HepG2 (cell line): ENCODE results near the gene OTUD7B. TPM values are rescaled to one million over a fixed set of nuclear protein-coding genes. Genes with fewer than 3 reads are reported as not detected.
A peak's percentile ranks its signal among the peaks of the same experiment; 100 is the strongest.

Experiments
- ATAC-seq: fragments of 200-7000 bp; cut with Tn5 transposase; 3 replicates; pipeline ENCODE4 v1.9.1; 2020; ENCODE audit warnings: mild to moderate bottlenecking, moderate library complexity
- BruUV-seq: library from RNA; stranded (reverse); fragments of 400-500 nt; replicated peaks from 2 replicates; lab custom pipeline; 2021; lab: Mats Ljungman, UMichigan
- CTCF ChIA-PET: fragments of 300-600 bp; formaldehyde crosslinking; extraction: SDS; loops from one replicate; lab custom pipeline; 2021; ENCODE audit warnings: low total read pairs, inconsistent platforms, low intra/inter-chr PET ratio; lab: Yijun Ruan, JAX
- POLR2A ChIA-PET: fragments of 350-600 bp; sonication (Branson Sonifier 250); formaldehyde crosslinking; loops from one replicate; lab custom pipeline; 2020; ENCODE audit warnings: antibody characterized with exemption, inconsistent platforms; lab: Yijun Ruan, JAX
- DNase-seq: peaks from one replicate; pipeline ENCODE4 v3.0.0-alpha.2; 2015; ENCODE audit warnings: low spot score
- FAIRE-seq: peaks from 3 replicates; lab custom pipeline; 2011; peaks lifted over from hg19 to GRCh38; lab: Jason Lieb, UNC
- H2AFZ ChIP-seq: one replicate; pipeline ENCODE4 v1.6.1; 2011; ENCODE audit warnings: low read length, inconsistent platforms
- H3K27ac ChIP-seq: fragments of 300-600 bp; 3 replicates; pipeline ENCODE4 v1.8.0; 2011; ENCODE audit warnings: mixed run types, mild to moderate bottlenecking, mixed read lengths, low read length, inconsistent platforms; ENCODE audit not compliant: insufficient read depth; ENCODE audit errors: extremely low read length
- H3K27me3 ChIP-seq, 2 experiments: fragments of 200-600 bp in 1 of 2; 2 replicates in 1 of 2; 3 replicates in 1 of 2; pipeline versions ENCODE4 v1.6.0 to v1.8.0; 2011; ENCODE audit warnings: low read length in 2 of 2, mild to moderate bottlenecking in 2 of 2, moderate library complexity in 2 of 2, inconsistent platforms in 1 of 2; ENCODE audit not compliant: insufficient read depth in 2 of 2, control insufficient read depth in 1 of 2
- H3K36me3 ChIP-seq, 2 experiments: fragments of 200-600 bp in 1 of 2; replicated peaks in 1 of 2; 2 replicates in 1 of 2; 3 replicates in 1 of 2; pipeline versions ENCODE4 v1.5.1 to v1.8.0; 2011; ENCODE audit warnings: low read length in 2 of 2, inconsistent platforms in 1 of 2; ENCODE audit not compliant: insufficient read depth in 2 of 2, control insufficient read depth in 1 of 2
- H3K4me1 ChIP-seq: 2 replicates; pipeline ENCODE4 v1.5.1; 2012; ENCODE audit warnings: low read length, inconsistent platforms; ENCODE audit not compliant: insufficient read depth
- H3K4me2 ChIP-seq: 2 replicates; pipeline ENCODE4 v1.6.0; 2011; ENCODE audit warnings: low read depth, low read length, inconsistent platforms
- H3K4me3 ChIP-seq, 3 experiments: fragments of 200-600 bp in 1 of 3; sonication (generic), shearing (Covaris generic) in 1 of 3; replicated peaks in 1 of 3; 2 replicates each; pipeline ENCODE4 v1.5.1; 2011 to 2016; ENCODE audit warnings: low read length in 3 of 3, inconsistent platforms in 2 of 3, low read depth in 2 of 3, mild to moderate bottlenecking in 2 of 3, control low read depth in 1 of 3, mixed read lengths in 1 of 3; ENCODE audit not compliant: insufficient read depth in 1 of 3
- H3K79me2 ChIP-seq: one replicate; pipeline ENCODE4 v1.6.1; 2011; ENCODE audit warnings: low read length, inconsistent platforms; ENCODE audit not compliant: insufficient read depth
- H3K9ac ChIP-seq: 2 replicates; pipeline ENCODE4 v1.6.0; 2011; ENCODE audit warnings: mild to moderate bottlenecking, low read depth, low read length, inconsistent platforms; ENCODE audit not compliant: insufficient read depth
- H3K9me3 ChIP-seq: 2 replicates; pipeline ENCODE4 v1.5.1; 2012; ENCODE audit warnings: mild to moderate bottlenecking, low read length
- H4K20me1 ChIP-seq: 2 replicates; pipeline ENCODE4 v1.6.0; 2011; ENCODE audit warnings: inconsistent platforms, mild to moderate bottlenecking, low read length, moderate library complexity; ENCODE audit not compliant: insufficient read depth
- ATF7-NPFF ChIP-seq: sonication (generic); formaldehyde crosslinking; IDR thresholded peaks from 2 replicates; pipeline ENCODE4 v1.8.1; 2023; ENCODE audit warnings: mild to moderate bottlenecking, low read depth, missing genetic modification reagents, moderate library complexity
- BORCS8-MEF2B ChIP-seq: sonication (generic); formaldehyde crosslinking; IDR thresholded peaks from 2 replicates; pipeline ENCODE4 v1.8.0; 2022; ENCODE audit warnings: mild to moderate bottlenecking, missing genetic modification reagents
- CEBPG ChIP-seq: IDR thresholded peaks from 2 replicates; pipeline ENCODE4 v1.6.1; 2016
- EHMT2 ChIP-seq: fragments of 200-600 bp; sonication (generic); IDR thresholded peaks from 2 replicates; pipeline ENCODE4 v1.7.0; 2017; ENCODE audit warnings: antibody characterized with exemption, low read depth, low read length, borderline replicate concordance
- FOXA3 ChIP-seq: IDR thresholded peaks from 2 replicates; pipeline ENCODE4 v1.6.1; 2016; ENCODE audit warnings: missing genetic modification reagents, missing compliant biosample characterization
- KDM5A ChIP-seq: fragments of 200-600 bp; sonication (generic); IDR thresholded peaks from 2 replicates; pipeline ENCODE4 v1.7.0; 2018; ENCODE audit warnings: antibody characterized with exemption, mild to moderate bottlenecking, low read length, borderline replicate concordance
- MED13 ChIP-seq: sonication (generic); formaldehyde crosslinking; IDR thresholded peaks from 2 replicates; pipeline ENCODE4 v1.5.0; 2020; ENCODE audit warnings: missing genetic modification reagents
- MTA1 ChIP-seq: sonication (generic); formaldehyde crosslinking; IDR thresholded peaks from 2 replicates; pipeline ENCODE4 v1.4.0; 2020; ENCODE audit warnings: missing genetic modification reagents, mild to moderate bottlenecking, borderline replicate concordance
- NAIF1 ChIP-seq: sonication (generic); formaldehyde crosslinking; IDR thresholded peaks from 2 replicates; pipeline ENCODE4 v1.5.0; 2020; ENCODE audit warnings: mild to moderate bottlenecking, missing genetic modification reagents, borderline replicate concordance
- NCOA5 ChIP-seq: sonication (generic); formaldehyde crosslinking; IDR thresholded peaks from 2 replicates; pipeline ENCODE4 v1.4.0; 2020; ENCODE audit warnings: missing genetic modification reagents
- PHF21A ChIP-seq: sonication (generic); formaldehyde crosslinking; IDR thresholded peaks from 2 replicates; pipeline ENCODE4 v1.5.0; 2020; ENCODE audit warnings: mild to moderate bottlenecking, missing genetic modification reagents
- RAD21 ChIP-seq: fragments of 450-650 bp; formaldehyde crosslinking; IDR thresholded peaks from 2 replicates; pipeline ENCODE4 v1.5.0; 2020; ENCODE audit warnings: mild to moderate bottlenecking
- REXO4 ChIP-seq: sonication (generic); formaldehyde crosslinking; IDR thresholded peaks from 2 replicates; pipeline ENCODE4 v1.8.0; 2022; ENCODE audit warnings: missing genetic modification reagents, mild to moderate bottlenecking, borderline replicate concordance
- SALL2 ChIP-seq: sonication (generic); formaldehyde crosslinking; IDR thresholded peaks from 2 replicates; pipeline ENCODE4 v1.8.1; 2023; ENCODE audit warnings: mild to moderate bottlenecking, missing genetic modification reagents, inconsistent platforms
- ZNF180 ChIP-seq: sonication (generic); formaldehyde crosslinking; IDR thresholded peaks from 2 replicates; pipeline ENCODE4 v1.4.0; 2020; ENCODE audit warnings: low read depth, missing genetic modification reagents, borderline replicate concordance
- ZNF292 ChIP-seq: sonication (generic); formaldehyde crosslinking; IDR thresholded peaks from 2 replicates; pipeline ENCODE4 v1.8.1; 2022; ENCODE audit warnings: mild to moderate bottlenecking, low read depth, missing genetic modification reagents, borderline replicate concordance
- ZNF382 ChIP-seq: sonication (generic); formaldehyde crosslinking; IDR thresholded peaks from 2 replicates; pipeline ENCODE4 v1.5.0; 2020; ENCODE audit warnings: missing genetic modification reagents, mild to moderate bottlenecking, borderline replicate concordance
- WGBS: methylation state at CpG from one replicate; pipeline ENCODE4 v1.1.6; 2017; ENCODE audit warnings: low lambda C conversion rate; 5-methylcytosine and 5-hydroxymethylcytosine counted together
- in situ Hi-C: cut with HindIII; loops from 2 replicates; pipeline ENCODE4 v1.10.0; 2017; ENCODE audit warnings: low pct_unique_long_range_greater_than_20kb; ENCODE audit not compliant: extremely low pct_ligation_motif_present
- intact Hi-C: fragments of 100-400 bp; cut with micrococcal nuclease; formaldehyde crosslinking; loops from one replicate; pipeline ENCODE4 v1.10.0; 2022; ENCODE audit not compliant: unreplicated experiment
- polyA plus RNA-seq, 8 experiments: library from polyadenylated mRNA; depleted of rRNA in 3 of 8; stranded (reverse) in 7 of 8; unstranded in 1 of 8; fragments of >200 nt; fragmentation: Illumina TruSeq in 4 of 8; extraction: Trizol in 4 of 8; gene quantifications; 2 replicates each; pipeline versions ENCODE4 v1.2.1 to v1.2.3, GENCODE V29; 2011 to 2016; ENCODE audit warnings: low read depth in 4 of 8, missing spikeins in 1 of 8, mixed read lengths in 1 of 8; ENCODE audit not compliant: insufficient read depth in 1 of 8
- total RNA-seq, 5 experiments: library from RNA; depleted of rRNA; stranded (reverse); fragments of >200 nt; fragmentation: Illumina TruSeq; extraction: Trizol; gene quantifications; 2 replicates each; pipeline ENCODE4 v1.2.3, GENCODE V29; 2016; ENCODE audit warnings: low read depth in 1 of 5
- TF ChIP-seq, protein P1 (sequence below): sonication (generic); formaldehyde crosslinking; IDR thresholded peaks from 2 replicates; pipeline ENCODE4 v1.9.0; 2022; ENCODE audit warnings: low read depth, missing genetic modification reagents
- TF ChIP-seq, protein P2 (sequence below): sonication (generic); formaldehyde crosslinking; IDR thresholded peaks from 2 replicates; pipeline ENCODE4 v1.4.0; 2020; ENCODE audit warnings: mild to moderate bottlenecking, missing genetic modification reagents
- TF ChIP-seq, protein P3 (sequence below): sonication (generic); formaldehyde crosslinking; IDR thresholded peaks from 2 replicates; pipeline ENCODE4 v1.9.0; 2021; ENCODE audit warnings: missing genetic modification reagents, borderline replicate concordance

OTUD7B gene
- total and polyA plus RNA-seq, 2 of the 13 experiments (the other 11 are each of a cell fraction or from before 2014, with no cell fraction given), result 5.1 to 11.2 TPM

DNA sequence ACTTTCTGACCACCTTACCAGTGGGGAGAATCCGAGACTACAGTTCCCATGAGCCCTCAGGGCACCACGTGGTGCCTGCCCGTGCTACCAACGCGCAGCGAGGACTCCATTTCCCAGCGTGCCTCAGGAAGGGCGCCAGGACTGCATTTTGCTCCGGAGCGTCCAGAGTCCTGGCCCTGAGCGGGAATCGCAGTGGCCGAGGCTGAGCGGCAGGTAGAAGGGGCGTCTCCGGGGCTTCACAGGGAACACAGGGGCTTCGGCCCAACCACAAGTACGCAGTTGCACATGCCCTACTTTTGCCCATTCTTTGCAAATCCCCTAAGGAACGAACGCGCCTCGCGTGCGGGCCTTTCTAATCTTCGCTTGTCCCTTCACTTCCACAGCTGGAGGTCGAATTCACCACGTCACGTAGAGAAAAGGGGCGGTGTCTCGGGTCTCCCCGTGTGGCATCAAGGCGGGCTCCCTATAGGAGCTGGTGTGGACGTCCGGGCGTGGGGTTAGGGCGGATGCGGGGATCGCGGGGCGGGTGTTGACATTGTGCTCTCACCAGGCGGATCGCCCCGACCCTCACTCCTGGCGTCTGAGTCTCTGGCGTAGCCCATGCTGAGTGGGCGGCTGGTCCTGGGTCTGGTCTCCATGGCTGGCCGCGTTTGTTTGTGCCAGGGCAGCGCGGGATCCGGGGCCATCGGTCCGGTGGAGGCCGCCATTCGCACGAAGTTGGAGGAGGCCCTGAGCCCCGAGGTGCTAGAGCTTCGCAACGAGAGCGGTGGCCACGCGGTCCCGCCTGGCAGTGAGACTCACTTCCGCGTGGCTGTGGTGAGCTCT is 110.9 kb downstream of the OTUD7B start, which contains the start of gene BOLA1:
TSS of gene BOLA1 (plus strand) at position 109 of the 825 bp plus-strand sequence. CDS start at position 601, 492 bp downstream.
- Histone ChIP-seq H3K4me3 (peak within 1 kb of the TSS; percentile 3 to 62 (median 42); a peak in 4 of 6 replicates), H3K79me2 (no peaks in the 10 kb centered on the region), H3K4me1 (peaks cover 16% of the 10 kb centered on the region), H3K36me3 (no peaks in the 10 kb centered on the region), H4K20me1 (no peaks in the 10 kb centered on the region), H3K9me3 (no peaks in the 10 kb centered on the region), H3K27ac (peak within 1 kb of the TSS; percentile 55), H3K9ac (peak within 1 kb of the TSS; percentile 72), H3K27me3 (no peaks in the 10 kb centered on the region), H2AFZ (peak within 1 kb of the TSS; percentile 59), H3K4me2 (peak within 1 kb of the TSS; percentile 69)
- FAIRE-seq, result peak; percentile 79
- ATAC-seq, result peak; percentile 99
- TSS peak; percentile 76 for BruUV-seq
- DNase-seq, result peak; percentile 78
- CTCF ChIA-PET, result no interaction called here
- intact Hi-C loops (no loop called here), in situ Hi-C loops (no loop called here)
- POLR2A ChIA-PET, result interaction anchor here (2.5 kb wide), 1 partner anchor 12 kb away, joined by 15 read pairs; a partner anchor contains a TSS
- whole genome bisulfite sequencing, result 77% methylated on average over 48 of the region's 65 CpGs
- TF ChIP-seq NAIF1 (CRISPR knock-in tag) (no peak), FOXA3 (CRISPR knock-in tag) (0 out of 2 replicates have a peak, but pooled peaks have one; percentile 7), ZNF382 (CRISPR knock-in tag) (no peak), ATF7-NPFF (CRISPR knock-in tag) (no peak), MED13 (CRISPR knock-in tag) (no peak), SALL2 (CRISPR knock-in tag) (no peak), CEBPG (CRISPR knock-in tag) (0 out of 2 replicates have a peak, but pooled peaks have one; percentile 6), ZNF180 (CRISPR knock-in tag) (no peak), RAD21 (CRISPR knock-in tag) (no peak), BORCS8-MEF2B (CRISPR knock-in tag) (no peak), MTA1 (CRISPR knock-in tag) (no peak), ZNF292 (CRISPR knock-in tag) (no peak), EHMT2 (no peak), NCOA5 (no peak), REXO4 (CRISPR knock-in tag) (no peak), KDM5A (no peak), PHF21A (CRISPR knock-in tag) (no peak)
- TF ChIP-seq, protein P1, sequence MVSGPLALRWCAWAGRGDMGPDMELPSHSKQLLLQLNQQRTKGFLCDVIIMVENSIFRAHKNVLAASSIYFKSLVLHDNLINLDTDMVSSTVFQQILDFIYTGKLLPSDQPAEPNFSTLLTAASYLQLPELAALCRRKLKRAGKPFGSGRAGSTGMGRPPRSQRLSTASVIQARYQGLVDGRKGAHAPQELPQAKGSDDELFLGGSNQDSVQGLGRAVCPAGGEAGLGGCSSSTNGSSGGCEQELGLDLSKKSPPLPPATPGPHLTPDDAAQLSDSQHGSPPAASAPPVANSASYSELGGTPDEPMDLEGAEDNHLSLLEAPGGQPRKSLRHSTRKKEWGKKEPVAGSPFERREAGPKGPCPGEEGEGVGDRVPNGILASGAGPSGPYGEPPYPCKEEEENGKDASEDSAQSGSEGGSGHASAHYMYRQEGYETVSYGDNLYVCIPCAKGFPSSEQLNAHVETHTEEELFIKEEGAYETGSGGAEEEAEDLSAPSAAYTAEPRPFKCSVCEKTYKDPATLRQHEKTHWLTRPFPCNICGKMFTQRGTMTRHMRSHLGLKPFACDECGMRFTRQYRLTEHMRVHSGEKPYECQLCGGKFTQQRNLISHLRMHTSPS (CRISPR knock-in tag), result no peak
- TF ChIP-seq, protein P2, sequence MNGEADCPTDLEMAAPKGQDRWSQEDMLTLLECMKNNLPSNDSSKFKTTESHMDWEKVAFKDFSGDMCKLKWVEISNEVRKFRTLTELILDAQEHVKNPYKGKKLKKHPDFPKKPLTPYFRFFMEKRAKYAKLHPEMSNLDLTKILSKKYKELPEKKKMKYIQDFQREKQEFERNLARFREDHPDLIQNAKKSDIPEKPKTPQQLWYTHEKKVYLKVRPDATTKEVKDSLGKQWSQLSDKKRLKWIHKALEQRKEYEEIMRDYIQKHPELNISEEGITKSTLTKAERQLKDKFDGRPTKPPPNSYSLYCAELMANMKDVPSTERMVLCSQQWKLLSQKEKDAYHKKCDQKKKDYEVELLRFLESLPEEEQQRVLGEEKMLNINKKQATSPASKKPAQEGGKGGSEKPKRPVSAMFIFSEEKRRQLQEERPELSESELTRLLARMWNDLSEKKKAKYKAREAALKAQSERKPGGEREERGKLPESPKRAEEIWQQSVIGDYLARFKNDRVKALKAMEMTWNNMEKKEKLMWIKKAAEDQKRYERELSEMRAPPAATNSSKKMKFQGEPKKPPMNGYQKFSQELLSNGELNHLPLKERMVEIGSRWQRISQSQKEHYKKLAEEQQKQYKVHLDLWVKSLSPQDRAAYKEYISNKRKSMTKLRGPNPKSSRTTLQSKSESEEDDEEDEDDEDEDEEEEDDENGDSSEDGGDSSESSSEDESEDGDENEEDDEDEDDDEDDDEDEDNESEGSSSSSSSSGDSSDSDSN (CRISPR knock-in tag), result no peak
- TF ChIP-seq, protein P3, sequence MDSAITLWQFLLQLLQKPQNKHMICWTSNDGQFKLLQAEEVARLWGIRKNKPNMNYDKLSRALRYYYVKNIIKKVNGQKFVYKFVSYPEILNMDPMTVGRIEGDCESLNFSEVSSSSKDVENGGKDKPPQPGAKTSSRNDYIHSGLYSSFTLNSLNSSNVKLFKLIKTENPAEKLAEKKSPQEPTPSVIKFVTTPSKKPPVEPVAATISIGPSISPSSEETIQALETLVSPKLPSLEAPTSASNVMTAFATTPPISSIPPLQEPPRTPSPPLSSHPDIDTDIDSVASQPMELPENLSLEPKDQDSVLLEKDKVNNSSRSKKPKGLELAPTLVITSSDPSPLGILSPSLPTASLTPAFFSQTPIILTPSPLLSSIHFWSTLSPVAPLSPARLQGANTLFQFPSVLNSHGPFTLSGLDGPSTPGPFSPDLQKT (CRISPR knock-in tag), result no peak
